ENCODE data around the gene DUSP12. TPM values are rescaled to one million over a fixed set of nuclear protein-coding genes. Genes with fewer than 3 reads are reported as not detected.

The DUSP12 gene
- total and polyA plus RNA-seq, 9 of the 15 experiments (the other 6 are each of a cell fraction or from before 2014, with no cell fraction given), result 10.4 to 81.4 (median 43.6) TPM

DNA sequence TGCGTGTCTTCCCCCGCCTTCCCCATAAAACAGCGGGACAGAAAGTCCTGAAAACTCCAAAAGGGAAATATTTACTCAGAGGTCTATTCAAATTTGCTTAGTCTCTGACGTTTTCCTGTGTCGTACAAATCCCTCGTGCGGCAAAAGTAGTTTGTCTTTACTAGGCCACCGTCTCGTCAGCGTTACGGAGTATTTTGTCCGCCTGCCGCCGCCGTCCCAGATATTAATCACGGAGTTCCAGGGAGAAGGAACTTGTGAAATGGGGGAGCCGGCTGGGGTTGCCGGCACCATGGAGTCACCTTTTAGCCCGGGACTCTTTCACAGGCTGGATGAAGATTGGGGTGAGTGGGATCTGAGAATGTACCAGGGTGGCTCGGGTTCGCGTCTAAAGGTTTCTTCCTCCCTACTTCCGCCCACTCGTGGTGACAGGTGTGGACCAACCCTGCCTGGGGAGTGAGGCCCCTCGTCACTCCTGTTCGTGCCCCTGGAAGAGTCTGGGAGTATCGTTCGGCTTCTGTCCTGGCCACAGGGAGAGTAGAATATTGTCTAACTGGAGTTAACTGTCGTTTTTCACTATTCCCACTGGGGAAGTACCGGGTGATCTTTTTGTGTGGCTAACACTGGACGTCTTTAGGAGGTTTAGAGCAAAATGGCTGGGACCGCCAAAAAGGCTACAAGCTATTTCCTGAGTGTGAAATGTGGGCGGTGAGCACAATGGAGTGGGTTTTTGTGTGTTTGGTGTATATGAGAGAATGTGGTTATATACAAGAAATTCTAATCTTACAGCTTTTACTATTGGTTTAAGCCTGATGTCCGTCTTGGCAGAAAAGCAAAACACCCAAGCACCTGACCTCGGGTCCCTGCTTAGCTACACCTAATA, 16.8 kb downstream of the DUSP12 start, which contains the start of gene ATF6 (continued):
- TF ChIP-seq PHB2 (IDR thresholded peaks at IDR 0.05; ENCODE audit: low read depth) (no peak), SLC30A9 (CRISPR knock-in tag; IDR thresholded peaks at IDR 0.05) (no peak), HDAC6 (IDR thresholded peaks at IDR 0.05; ENCODE audit: low read depth, low read length) (no peak), LCOR (CRISPR knock-in tag; IDR thresholded peaks at IDR 0.05) (peak; percentile 64; the same call in 1 of the 2 replicates), WHSC1 (IDR thresholded peaks at IDR 0.05; ENCODE audit: low read length) (no peak), ETV1 (tag; conservative IDR thresholded peaks at IDR 0.05; ENCODE audit: low read depth) (peak; percentile 60), HDGF (IDR thresholded peaks at IDR 0.05) (no peak), ASH1L (IDR thresholded peaks at IDR 0.05; ENCODE audit: borderline replicate concordance, low read depth, partially characterized antibody) (peak; percentile 37), RFX5 (IDR thresholded peaks at IDR 0.05; ENCODE audit: low read depth, low read length) (no peak), EZH2 (IDR thresholded peaks at IDR 0.05; ENCODE audit: borderline replicate concordance, low read depth, low read length) (no peak), BRD9 (IDR thresholded peaks at IDR 0.05; ENCODE audit: low read depth, partially characterized antibody) (peak; percentile 67), CBX3 (IDR thresholded peaks at IDR 0.05; ENCODE audit: borderline replicate concordance in 1 of 2, low read length in 2 of 2) (peak in 1 of 2 experiments; percentile 89; a peak in 1 of 3 replicates), MYBL2 (IDR thresholded peaks at IDR 0.05; ENCODE audit: low read depth) (peak; percentile 60; the same call in 1 of the 2 replicates), MYBL2 (CRISPR knock-in tag; IDR thresholded peaks at IDR 0.05; ENCODE audit: borderline replicate concordance) (no peak), SMAD2 (IDR thresholded peaks at IDR 0.05; ENCODE audit: low read depth, low read length) (no peak), MEF2D (tag; conservative IDR thresholded peaks at IDR 0.05; ENCODE audit: low read depth) (no peak), DMBX1 (CRISPR knock-in tag; IDR thresholded peaks at IDR 0.05; ENCODE audit: borderline replicate concordance) (no peak)
- TF ChIP-seq, protein P1, sequence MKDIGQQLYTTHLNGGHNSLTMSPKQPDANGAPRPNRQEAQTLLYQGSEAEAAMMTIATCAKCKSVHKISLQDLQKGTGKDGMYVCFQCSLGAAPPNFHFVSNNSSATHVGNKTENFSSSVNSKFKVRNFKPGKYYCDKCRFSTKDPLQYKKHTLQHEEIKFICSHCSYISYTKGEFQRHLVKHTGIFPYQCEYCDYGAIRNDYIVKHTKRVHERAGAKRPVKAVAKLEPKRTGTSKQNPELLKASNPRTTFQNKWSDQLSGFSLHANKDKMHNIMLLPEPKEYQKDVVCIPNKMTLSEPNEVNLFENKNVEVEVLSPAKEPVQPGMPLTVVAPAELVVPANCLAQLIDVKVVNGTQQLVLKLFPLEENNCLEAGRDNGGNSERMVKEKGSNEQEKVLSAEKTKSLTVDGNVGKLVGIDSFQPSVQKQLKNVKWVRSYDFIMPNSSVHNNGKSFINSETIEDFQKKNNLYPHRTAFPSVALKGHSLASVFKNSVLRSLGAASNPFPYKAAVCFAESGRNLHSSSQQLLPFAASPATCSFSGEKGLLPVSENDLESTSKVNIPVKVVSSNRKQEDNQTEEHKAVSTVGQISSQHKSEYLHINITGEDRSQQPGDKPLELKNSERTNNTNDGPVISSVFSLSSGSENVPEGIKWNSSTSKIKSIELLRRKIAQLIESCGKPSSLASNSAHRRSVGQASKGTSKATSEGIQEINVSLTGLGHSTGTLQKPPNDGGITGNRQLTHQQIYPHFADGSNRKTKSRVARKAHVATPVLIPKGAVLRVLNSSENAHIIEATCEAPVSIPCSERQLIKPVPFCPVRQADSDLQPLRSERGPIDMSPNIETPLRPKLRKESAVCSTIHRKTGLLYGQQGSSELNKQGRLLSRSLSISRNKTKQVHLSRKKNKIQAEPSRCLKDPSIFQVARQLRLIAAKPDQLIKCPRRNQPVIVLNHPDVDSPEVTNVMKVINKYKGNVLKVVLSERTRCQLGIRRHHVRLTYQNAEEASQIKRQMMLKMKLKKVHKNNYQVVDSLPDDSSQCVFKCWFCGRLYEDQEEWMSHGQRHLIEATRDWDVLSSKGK (CRISPR knock-in tag; IDR thresholded peaks at IDR 0.05), result no peak
- TF ChIP-seq, protein P2, sequence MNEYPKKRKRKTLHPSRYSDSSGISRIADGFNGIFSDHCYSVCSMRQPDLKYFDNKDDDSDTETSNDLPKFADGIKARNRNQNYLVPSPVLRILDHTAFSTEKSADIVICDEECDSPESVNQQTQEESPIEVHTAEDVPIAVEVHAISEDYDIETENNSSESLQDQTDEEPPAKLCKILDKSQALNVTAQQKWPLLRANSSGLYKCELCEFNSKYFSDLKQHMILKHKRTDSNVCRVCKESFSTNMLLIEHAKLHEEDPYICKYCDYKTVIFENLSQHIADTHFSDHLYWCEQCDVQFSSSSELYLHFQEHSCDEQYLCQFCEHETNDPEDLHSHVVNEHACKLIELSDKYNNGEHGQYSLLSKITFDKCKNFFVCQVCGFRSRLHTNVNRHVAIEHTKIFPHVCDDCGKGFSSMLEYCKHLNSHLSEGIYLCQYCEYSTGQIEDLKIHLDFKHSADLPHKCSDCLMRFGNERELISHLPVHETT (CRISPR knock-in tag; conservative IDR thresholded peaks at IDR 0.05 in 1 of 2, IDR thresholded peaks at IDR 0.05 in 1 of 2), result peak in 1 of 2 experiments; percentile 77; a peak in 2 of 4 replicates
